NCI-H2081 treated with DMSO at 0.1 percent for 48 hours (cell line): ENCODE measurements around the gene MIS18BP1.
A peak's percentile ranks its signal among the peaks of the same experiment; 100 is the strongest.
"Not testable (repeated sequence)": the region's sequence is repeated elsewhere in the genome, so short reads cannot be mapped to it uniquely, and the experiment has no call there.

Source experiments
- DNase-seq: peaks from one replicate; lab custom pipeline; 2025; lab: John Stamatoyannopoulos, UW

MIS18BP1 gene

DNA sequence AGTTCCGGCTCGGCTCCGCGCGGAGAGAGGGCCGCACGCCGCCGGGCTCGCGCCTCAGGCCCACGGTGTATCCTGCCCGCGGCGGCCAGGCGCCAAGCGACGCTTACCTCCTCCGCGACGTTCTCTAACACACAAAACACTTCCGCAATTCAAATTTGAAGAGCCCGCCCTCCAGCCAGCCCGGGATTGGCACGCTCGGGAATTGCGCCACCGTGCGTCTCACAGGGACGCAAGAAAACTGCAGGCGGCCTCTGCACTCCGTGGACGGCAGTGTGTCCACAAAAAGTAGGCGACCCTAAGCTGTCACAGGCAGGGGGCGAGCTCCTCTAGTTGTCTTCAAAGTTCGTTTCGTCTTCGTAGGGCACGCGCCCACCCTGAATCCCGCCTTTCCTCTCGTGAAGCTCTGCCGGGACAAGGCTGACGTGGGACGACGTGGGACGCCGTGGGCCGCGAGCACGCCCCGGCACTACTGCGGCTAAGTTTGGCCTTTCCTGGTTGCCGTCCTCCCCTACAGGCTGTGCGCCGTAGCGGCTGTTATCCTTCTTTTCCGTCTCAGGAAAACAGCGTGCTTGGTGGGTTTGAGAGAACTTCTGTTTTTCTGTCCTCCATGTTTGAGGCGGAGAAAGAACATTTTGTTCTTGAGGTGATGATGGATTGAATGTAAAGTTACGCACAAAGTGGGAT is at the start of gene MIS18BP1:
Gene MIS18BP1 (minus strand): TSS at position 133 of the 684 bp plus-strand sequence. CDS start 5,916 bp downstream, outside the sequence.
- peak; percentile 77 for DNase-seq

DNA sequence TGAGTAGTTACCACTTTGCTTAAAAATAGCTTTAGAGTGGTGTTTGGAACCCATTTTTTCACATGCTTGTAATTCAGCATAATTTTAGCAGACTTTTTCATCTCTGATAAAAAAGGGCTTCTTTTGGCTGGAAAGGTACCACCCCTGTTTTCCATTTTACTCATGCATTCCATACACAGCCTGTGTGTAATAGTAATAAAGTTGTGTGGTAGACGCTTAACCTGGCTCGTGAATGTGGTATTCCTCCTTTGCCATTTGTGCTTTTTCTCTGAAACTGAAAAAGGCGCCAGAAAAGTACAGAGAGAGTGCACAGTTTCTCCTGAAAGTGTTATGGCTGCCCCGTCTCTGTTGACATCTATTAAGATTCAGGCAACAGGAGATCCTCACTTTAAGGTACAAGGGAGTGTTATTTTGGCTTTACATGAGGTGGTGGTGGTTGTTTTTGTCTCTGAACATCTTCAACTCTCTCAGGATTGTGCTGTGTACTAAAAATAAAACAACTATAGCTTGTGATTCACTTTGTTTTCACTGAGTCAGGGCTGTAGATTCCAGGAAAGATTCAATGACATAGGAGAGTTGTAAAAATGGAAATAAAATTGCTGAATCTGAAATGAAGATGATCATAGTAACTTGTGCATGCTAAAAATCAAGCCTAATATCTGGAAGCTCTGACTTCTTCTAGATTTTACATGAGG is 45.6 kb upstream of the MIS18BP1 start:
- no peak for DNase-seq

DNA sequence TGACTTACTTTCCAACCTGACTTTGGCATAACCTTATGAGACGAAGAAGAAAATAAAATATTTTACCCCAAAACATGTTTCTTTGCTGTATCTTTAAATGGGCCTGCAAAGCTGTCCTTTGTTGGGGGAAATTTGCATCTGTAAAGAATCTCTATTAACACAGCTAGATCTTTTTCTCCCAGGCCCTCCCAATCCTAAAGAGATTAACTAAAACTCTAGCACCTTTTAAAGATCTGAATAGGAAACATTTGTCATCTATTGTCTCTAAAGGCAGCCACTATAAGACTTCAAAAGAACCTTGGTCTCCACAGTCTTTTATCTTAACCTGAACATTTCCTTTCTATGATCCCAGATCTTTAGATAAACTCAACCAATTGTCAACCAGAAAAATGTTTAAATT is 41.8 kb upstream of the MIS18BP1 start:
- DNase-seq: not testable (repeated sequence)

DNA sequence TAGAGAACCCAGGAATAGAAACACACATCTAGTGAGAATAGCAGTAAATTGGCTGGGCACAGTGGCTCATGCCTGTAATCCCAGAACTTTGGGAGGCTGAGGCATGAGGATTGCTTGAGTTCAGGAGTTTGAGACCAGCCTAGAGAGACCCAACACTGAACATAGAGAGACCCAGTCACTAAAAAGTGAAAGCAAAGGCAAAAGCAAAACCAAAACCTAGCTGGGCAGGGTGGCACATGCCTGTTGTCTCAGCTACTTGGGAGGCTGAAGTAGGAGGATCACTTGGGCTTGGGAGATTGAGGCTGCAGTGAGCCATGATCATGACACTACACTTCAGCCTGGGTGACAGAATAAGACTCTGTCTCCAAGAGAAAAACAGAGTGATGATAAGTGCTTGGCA is 37.5 kb upstream of the MIS18BP1 start:
- no peak for DNase-seq

DNA sequence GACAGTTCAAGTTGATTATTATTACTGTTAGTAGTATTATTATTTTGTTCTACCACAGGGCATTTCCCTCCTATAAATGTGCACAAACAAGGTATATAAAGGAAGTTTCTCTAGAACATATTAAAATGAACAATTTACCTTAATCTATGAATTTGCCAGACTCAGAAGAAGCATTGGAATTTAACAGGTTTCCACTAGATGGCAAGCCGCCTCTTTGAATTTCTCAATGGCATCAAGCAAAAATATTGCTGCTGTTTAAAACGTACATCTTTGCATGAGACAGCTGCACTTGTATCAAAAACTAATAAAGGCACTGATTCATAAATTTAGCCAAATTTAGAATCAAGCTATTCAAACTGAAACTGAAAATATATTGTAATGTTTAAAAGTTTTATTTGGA is 34.6 kb upstream of the MIS18BP1 start:
- DNase-seq: no peak

DNA sequence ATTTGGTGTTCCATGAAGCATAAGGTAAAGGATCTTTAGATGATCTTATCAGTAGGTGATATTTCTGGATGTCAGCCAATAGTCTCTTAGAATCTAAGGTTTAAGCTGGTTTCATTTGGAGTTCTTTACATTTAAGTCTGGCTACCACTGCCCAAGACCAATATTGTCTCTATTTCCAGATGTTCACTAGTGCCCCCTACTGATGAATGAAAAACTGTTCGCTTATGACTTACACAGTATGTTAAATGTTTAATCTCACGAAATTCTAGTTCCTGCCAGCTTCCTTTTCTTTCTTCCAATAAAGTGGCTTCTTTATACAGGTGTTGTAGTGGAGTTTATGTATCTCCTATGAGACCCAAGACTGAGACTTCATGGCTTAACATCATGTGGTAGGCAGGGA is 31.8 kb upstream of the MIS18BP1 start:
- DNase-seq: no peak

DNA sequence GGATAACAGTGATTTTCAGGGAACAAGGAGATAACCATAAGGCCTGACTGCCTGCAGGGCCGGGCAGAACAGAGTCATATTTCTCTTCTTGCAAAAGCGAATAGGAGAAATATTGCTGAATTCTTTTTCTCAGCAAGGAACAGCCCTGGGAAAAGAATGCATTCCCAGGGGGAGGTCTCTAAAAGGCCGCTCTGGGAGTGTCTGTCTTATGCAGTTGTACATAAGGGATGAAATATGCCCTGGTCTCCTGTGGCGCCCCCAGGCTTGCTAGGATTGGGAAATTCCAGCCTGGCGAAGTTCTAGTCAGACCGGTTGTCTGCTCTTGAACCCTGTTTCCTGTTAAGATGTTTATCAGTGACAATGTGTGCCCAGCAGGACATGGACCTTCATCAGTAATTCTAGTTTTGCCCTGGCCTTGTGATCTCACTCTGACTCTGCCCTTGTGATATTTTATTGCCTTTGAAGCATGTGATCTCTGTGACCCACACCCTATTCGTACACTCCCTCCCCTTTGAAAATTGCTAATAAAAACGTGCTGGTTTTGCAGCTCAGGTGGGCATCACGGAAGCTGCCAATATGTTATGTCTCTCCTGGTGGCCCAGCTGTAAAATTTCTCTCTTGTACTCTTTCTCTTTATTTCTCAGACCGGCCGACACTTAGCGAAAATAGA is 28.9 kb upstream of the MIS18BP1 start:
- DNase-seq: not testable (repeated sequence)

DNA sequence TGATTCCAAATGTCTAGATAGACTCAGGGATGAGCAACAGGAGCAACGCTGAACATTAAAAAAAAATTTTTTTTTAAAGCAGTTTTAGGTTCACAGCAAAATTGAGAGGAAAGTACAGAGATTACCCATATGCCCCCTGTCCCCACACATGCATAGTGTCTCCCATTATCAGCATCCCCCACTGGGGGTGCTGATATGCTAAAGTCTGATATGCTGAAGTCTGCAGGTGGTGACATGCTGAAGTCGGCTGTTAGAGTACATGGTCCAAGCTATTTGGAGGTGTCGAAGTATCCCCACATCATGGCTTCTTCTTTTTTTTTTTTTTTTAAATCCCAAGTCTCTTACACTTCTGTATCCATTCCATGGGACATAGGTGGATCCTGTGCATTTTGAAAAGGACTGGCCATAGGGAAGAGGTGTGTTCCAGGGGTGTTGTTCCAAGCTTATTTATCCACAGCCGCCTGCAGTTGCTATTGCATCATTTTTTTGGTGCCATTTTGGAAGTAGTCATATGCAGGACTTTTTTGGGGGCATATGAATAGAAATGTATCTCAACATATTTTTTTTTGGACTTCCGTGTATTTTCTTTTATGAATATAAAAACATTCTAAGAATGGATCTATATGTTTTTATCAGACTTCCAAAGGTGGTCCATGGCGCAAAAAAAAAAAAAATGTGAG is 19.0 kb upstream of the MIS18BP1 start:
- DNase-seq: no peak

DNA sequence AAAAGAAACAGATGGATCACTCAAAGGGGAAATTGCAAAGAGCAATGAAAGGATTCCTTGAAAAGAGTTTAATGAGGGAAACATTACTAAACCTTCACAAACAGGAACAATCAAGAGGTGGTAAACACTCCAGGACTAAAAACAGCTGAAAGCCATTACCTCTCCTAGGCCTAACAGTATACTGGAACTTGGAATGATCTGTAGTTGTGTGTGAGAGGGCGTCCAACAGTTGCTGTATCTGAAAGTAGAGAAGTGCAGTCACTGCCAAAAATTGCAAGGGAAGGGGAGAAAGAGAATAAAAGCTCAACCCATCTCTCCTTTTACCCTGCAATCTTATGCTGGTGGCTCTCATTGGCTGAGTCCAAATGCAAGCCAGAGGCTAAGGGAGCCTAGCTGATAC is 17.0 kb upstream of the MIS18BP1 start:
- no peak for DNase-seq

DNA sequence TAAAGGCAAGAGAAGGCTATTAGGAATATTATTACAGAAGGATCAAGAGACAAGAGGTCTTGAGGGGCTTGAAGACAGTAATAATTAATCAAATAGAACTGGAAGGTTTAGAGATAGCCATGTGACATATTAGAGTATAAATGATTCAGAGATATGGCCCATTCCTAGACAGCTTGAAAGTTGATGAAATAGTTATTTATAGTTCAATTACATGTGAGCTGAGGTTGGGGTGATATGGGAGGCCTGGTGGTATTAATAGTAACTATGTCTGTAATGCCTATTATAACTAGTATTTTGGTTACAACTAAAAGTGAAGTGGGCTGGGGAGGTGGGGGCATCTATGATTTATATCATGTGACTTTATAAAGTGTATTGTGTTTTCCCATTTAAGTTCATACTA is 14.1 kb upstream of the MIS18BP1 start:
- DNase-seq: no peak

DNA sequence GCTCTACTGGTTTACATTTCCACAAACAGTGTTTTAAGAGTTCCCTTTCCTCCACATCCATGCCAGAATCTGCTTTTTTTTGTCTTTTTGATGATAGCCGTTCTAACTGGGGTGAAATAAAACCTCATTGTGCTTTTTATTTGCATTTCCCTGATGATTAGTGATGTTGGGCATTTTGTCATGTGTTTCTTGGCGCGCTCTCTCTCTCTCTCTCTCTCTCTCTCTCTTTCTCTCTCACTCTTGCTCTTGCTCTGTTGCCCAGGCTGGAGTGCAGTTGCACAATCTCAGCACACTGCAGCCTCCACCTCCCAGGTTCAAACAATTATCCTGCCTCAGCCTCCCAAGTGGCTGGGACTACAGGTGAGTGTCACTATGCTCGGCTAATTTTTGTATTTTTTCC is 9.6 kb upstream of the MIS18BP1 start:
- DNase-seq: no peak

DNA sequence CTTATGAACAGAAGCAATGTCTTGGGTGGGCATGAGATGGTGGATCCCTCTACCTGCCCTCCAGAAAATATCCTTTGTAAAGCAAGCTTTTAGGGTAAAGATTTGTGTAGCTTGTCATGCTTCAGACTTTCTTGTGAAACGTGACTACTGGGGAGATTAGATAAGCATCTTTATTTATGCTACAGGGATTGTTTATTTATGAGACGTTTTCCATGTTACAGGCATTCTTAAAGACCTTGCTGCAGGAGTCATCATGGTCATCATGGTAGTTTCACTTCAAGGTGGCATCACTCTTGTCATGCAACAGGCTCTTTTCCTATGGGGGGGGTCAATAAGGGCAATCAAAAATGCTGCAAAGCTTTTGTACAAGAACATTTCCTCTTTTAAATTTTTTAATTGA is 8.2 kb upstream of the MIS18BP1 start:
- DNase-seq: no peak

DNA sequence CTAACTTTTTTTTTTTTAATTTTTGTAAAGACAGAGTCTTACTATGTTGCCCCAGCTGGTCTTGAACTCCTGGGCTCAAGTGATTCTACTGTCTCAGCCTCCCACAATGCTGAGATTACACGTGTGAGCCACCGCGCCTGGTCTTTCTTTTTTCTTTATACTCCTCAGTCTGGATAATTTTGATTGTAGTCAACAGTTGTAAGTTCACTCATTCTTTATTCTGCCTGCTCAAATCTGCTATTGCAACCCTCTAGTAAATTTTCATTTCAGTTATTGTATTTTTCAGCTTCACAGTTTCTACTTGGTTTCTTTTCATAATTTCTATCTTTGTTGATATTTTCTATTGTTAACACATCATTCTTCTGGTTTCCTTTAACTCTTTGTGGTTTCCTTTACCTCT is 5.8 kb upstream of the MIS18BP1 start:
- no peak for DNase-seq

DNA sequence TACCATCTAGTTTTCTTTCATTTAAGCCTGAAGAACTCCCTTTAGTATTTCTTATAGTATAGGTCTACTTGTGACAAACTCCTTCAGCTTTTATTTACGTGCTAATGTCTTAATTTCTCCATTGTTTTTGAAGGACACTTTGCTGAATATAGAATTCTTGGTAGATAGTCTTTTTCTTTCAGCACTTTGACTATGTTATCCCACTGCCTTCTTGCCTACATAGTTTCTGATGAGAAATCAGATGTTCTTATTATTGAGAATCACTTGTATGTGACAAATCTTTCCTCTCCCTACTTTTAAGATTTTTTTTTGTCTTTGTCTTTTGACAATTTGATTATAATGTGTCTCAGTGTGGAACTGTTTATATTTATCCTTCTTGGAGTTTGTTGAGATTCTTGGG is 5.1 kb upstream of the MIS18BP1 start:
- no peak for DNase-seq

DNA sequence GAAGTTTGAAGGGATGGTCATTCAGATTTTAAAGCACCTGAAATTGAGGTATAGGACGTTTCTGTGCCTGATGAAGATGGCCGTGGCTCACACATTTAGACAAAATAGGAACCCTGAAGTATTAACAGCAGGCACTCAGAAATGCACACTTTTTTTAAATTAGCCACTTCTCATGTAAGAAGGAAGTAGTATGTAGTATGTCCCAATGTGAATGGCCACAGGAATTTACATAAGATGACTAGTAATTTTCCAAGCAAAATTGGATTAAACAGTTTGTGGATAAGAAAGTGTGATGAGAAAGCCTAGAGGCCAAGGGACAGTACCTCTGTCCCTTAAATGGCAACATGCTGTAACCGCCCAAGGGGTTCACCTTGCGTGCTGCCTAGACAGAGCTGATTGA is 1.8 kb upstream of the MIS18BP1 start:
- no peak for DNase-seq

DNA sequence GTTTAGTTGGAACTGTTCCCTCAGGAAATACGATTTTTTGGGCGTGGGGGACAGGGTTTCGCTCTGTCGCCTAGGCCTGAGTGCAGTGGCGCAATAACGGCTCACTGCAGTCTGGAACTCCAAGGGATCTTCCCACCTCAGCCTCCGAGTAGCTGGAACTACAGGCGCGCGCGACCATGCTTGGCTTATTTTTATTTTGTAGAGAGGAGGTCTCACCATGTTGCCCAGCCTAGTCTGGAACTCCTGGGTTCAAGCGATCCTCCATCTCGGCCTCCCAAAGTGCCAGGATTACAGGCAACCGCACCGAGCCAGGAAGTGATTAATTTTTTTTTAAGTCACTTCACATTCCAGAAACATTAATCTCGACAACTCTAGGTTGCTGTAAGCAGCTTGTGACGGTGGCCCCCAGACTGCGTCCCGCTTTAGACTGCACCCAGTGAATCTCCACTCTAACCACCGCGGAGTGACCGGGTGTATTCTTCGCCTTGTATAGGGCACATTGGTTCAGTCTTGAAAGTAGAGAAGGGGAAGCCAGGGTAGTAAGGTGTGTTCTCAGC is 830 bp upstream of the MIS18BP1 start:
- DNase-seq: no peak

DNA sequence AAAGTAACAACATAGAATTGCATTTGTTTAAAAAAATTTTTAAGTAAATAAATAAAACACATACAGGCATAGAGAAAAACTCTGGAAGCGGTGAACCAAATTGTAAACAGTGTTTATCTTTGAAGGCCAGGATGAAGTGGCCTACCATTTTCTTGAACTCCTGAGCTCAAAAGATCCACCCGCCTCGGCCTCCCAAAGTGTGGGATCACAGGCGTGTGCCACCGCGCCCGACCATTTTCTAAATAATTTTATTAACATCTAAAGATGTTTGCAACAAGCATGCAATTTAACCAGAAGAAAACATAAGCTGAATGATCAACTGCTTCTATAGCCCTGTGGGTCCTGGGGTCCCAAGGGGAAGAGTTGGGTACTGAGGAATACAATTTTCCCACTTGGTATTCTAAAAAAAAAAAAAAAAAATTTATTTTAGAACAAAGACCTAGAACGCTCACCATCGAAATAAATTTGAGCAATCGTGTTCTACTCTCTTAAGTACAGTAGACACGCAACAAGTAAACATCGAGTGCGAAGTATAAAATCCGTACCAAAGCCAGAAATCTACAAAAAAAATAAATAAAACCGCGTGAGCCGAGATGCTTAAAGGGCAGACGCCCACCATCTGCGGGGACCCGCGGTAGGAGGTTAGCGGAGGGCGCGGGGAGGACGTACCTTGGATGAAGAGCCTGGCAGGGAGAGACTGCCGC is 484 bp downstream of the MIS18BP1 start:
- DNase-seq: no peak

DNA sequence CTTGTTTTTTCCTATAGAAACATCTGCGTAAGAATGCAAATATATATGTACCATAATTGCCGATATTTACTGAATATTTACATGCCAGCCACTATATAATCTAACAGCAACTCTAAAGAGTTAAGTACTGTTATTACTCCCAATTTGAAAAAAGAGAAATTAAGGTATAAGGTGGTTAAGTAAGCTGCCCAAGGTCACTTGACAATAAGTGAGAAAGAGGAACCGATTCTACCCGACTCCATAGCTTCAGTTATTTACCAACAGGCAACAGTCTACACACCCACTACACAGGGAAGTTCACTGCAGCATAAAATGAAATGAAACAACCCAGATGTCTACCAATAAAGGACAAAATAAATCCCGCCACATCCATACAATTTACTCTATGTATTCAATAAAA is 1.1 kb downstream of the MIS18BP1 start:
- DNase-seq: no peak

DNA sequence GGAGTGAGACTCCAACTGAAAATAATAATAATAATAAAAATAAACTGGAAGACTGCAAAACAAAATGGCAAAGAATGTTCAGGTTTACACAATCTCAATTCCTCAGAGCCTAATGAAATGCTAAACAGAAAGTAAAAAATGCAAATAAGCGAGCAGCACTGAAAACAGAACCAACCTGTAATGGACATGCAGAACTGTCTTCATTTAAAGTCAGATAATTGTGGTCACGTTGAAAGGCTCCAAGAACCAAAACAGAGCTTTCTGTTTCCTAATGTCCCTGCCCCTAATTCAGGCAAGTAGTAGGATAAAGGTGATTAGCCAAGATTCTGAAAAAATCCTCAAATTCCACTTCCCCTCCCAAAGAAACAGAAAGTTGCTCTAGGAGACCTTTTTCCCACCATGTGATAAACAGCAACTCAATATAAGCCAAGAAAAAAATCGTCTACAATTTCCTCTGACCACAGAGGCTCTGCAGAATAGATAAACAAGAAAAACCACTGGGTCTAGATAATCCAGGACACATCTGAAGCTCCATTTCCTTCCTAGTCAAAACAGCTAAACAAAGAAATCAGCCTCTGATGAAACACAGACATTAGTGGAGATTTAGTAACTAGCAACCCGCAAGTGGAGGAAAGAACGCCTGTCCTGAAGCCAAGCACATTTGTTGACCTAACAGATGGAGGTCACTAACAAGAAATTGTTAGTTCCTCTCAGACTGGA is 3.0 kb downstream of the MIS18BP1 start:
- DNase-seq: no peak

DNA sequence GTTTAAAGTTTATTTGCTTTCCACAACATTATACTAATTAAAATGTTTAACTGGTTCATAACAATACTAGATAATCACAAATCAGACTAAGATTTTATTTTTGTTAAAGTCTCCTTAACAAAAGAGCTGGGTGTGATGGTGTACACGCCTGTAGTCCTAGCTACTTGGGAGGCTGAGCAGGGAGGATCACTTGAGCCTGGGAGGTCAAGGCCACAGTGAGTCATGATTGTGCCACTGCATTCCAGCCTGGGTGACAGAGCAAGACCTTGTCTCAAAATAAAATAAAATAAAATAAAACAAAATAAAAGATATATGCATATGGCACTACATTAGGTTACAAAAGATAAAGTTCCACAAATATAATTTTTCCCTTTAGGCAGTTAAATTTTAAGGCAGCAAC is 5.6 kb downstream of the MIS18BP1 start:
- no peak for DNase-seq

DNA sequence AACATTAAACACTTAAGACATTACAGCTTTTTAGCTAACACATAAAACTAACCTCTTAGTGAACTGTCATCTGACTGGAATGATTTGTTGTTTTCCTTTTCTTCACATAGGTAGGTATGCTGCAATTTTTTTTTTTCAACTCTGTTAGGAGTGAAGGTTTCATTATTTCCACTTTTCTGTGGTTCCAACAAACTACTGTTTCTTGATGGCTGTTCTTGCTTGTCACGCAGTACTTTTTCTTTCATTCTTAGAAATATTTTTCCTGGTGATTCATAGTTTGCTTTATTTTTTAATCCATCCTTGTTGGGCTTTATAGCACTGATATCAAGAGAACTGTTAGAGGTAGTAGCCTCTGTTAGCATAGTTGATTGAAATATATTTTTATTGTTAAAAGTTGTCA is 6.3 kb downstream of the MIS18BP1 start:
- no peak for DNase-seq
